Measurements from ENCODE around the gene ASCC3.
A peak's percentile ranks its signal among the peaks of the same experiment; 100 is the strongest.

ASCC3 gene

GRCh38 chr6:100719883-100720682 is 161.0 kb downstream of the ASCC3 start:
- Histone ChIP-seq H3K23ac (ENCODE audit: low read length) (no peak overlapping the region), H3K36me3 (ENCODE audit: control insufficient read depth, insufficient read depth, low read length) (no peaks in the 10 kb centered on the region), H3K27me3 (ENCODE audit: insufficient read depth, low read length, poor library complexity) (no peaks in the 10 kb centered on the region), H3K9ac (ENCODE audit: low read length) (no peak overlapping the region), H3K4me1 (ENCODE audit: control insufficient read depth, low read depth, low read length) (no peaks in the 10 kb centered on the region), H2BK15ac (replicated peaks; ENCODE audit: low read depth) (no peak overlapping the region), H3K4ac (ENCODE audit: low read depth, low read length) (no peak overlapping the region), H3K79me2 (ENCODE audit: control insufficient read depth, insufficient read depth, low read length) (no peaks in the 10 kb centered on the region), H4K8ac (ENCODE audit: low read depth, low read length) (no peak overlapping the region), H2BK5ac (ENCODE audit: low read length) (no peak overlapping the region), H4K5ac (ENCODE audit: low read length) (no peak overlapping the region), H3K4me3 (ENCODE audit: low read length) (no peak overlapping the region), H3K4me2 (ENCODE audit: low read length) (no peak overlapping the region), H3K56ac (ENCODE audit: low read length) (no peak overlapping the region), H2AK5ac (ENCODE audit: low read length) (no peak overlapping the region), H3K27ac (ENCODE audit: low read depth, low read length) (no peak overlapping the region), H3K79me1 (ENCODE audit: low read length) (no peaks in the 10 kb centered on the region), H2BK120ac (ENCODE audit: low read depth, low read length) (no peak overlapping the region), H3K18ac (ENCODE audit: low read length) (no peak overlapping the region)
- peak; percentile 27 for DNase-seq
- no CpG with 5 or more reads among the region's 5 CpGs for WGBS (ENCODE audit: extremely low coverage, insufficient coverage, low lambda C conversion rate)

- Histone ChIP-seq H3K79me1 (ENCODE audit: low read length) (no peaks in the 10 kb centered on the region), H3K18ac (ENCODE audit: low read length) (no peak overlapping the region), H4K8ac (ENCODE audit: low read depth, low read length) (no peak overlapping the region), H3K9ac (ENCODE audit: low read length) (no peak overlapping the region), H3K4me1 (ENCODE audit: control insufficient read depth, low read depth, low read length) (no peaks in the 10 kb centered on the region), H2BK15ac (replicated peaks; ENCODE audit: low read depth) (no peak overlapping the region), H3K56ac (ENCODE audit: low read length) (no peak overlapping the region), H3K79me2 (ENCODE audit: control insufficient read depth, insufficient read depth, low read length) (no peaks in the 10 kb centered on the region), H2AK5ac (ENCODE audit: low read length) (no peak overlapping the region), H3K4me3 (ENCODE audit: low read length) (no peak overlapping the region), H2BK120ac (ENCODE audit: low read depth, low read length) (no peak overlapping the region), H3K36me3 (ENCODE audit: control insufficient read depth, insufficient read depth, low read length) (no peaks in the 10 kb centered on the region), H4K5ac (ENCODE audit: low read length) (no peak overlapping the region), H2BK5ac (ENCODE audit: low read length) (no peak overlapping the region), H3K23ac (ENCODE audit: low read length) (no peak overlapping the region), H3K4ac (ENCODE audit: low read depth, low read length) (no peak overlapping the region), H3K27ac (ENCODE audit: low read depth, low read length) (no peak overlapping the region), H3K27me3 (ENCODE audit: insufficient read depth, low read length, poor library complexity) (no peaks in the 10 kb centered on the region), H3K4me2 (ENCODE audit: low read length) (no peak overlapping the region)
- 100% methylated on average over 3 of the region's 6 CpGs for WGBS (ENCODE audit: extremely low coverage, insufficient coverage, low lambda C conversion rate)
- DNase-seq = no peak
Observed at GRCh38 chr6:100712997-100713396, 168.1 kb downstream of the ASCC3 start.

DNA sequence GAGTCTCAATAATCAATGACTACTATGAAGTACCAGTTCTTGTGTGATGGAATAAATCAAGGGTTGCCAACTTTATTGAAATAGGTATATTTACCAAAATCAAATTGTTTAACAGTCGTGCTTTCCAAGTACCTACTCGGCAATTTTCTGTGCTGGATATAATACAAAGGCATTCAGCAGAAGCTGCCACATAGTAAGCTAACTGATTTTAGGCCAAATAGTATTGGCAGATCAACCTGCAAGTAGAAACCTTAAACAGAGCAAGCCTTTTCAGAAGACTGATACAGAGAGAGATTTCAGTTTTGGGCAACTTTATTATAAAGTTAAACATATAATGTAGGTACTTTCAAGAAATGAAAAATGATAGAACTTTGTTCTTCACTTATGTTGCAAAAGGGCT is 174.6 kb downstream of the ASCC3 start:
- H3K23ac ChIP-seq (ENCODE audit: low read length) = no peak overlapping the region
- no peak overlapping the region for H3K56ac ChIP-seq (ENCODE audit: low read length)
- H3K4me1 ChIP-seq (ENCODE audit: control insufficient read depth, low read depth, low read length) = no peaks in the 10 kb centered on the region
- H3K4me3 ChIP-seq (ENCODE audit: low read length) = no peak overlapping the region
- no peak overlapping the region for H3K4me2 ChIP-seq (ENCODE audit: low read length)
- H3K36me3 ChIP-seq (ENCODE audit: control insufficient read depth, insufficient read depth, low read length) = no peaks in the 10 kb centered on the region
- no peak overlapping the region for H4K8ac ChIP-seq (ENCODE audit: low read depth, low read length)
- H2BK120ac ChIP-seq (ENCODE audit: low read depth, low read length) = no peak overlapping the region
- H3K9ac ChIP-seq (ENCODE audit: low read length) = no peak overlapping the region
- DNase-seq = no peak
- H2AK5ac ChIP-seq (ENCODE audit: low read length) = no peak overlapping the region
- no peak overlapping the region for H2BK5ac ChIP-seq (ENCODE audit: low read length)
- no peaks in the 10 kb centered on the region for H3K27me3 ChIP-seq (ENCODE audit: insufficient read depth, low read length, poor library complexity)
- no peaks in the 10 kb centered on the region for H3K79me1 ChIP-seq (ENCODE audit: low read length)
- H3K79me2 ChIP-seq (ENCODE audit: control insufficient read depth, insufficient read depth, low read length) = no peaks in the 10 kb centered on the region
- H3K27ac ChIP-seq (ENCODE audit: low read depth, low read length) = no peak overlapping the region
- no CpG with 5 or more reads among the region's 2 CpGs for WGBS (ENCODE audit: extremely low coverage, insufficient coverage, low lambda C conversion rate)
- H3K4ac ChIP-seq (ENCODE audit: low read depth, low read length) = no peak overlapping the region
- H4K5ac ChIP-seq (ENCODE audit: low read length) = no peak overlapping the region
- no peak overlapping the region for H3K18ac ChIP-seq (ENCODE audit: low read length)
- no peak overlapping the region for H2BK15ac ChIP-seq (replicated peaks; ENCODE audit: low read depth)

DNA sequence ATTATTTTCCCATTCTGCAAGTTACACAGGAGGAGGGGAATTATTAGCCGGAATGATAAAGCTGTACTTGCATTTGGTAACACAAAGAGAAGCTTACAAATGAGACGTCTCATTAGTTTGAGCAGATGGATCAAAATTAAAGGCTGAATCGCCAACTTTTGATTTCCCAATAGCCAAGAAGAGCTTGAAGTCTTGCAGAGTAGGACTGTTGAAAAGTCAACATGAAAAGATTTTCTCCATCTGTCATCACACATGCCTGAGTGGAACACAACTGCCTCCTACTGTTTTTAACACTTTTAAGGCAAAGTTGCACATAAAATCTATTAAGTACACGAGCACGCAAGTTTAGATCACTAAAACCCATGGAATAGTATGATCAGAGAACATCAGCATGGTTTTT is 176.2 kb downstream of the ASCC3 start:
- H4K8ac ChIP-seq (ENCODE audit: low read depth, low read length) = no peak overlapping the region
- H2BK5ac ChIP-seq (ENCODE audit: low read length) = no peak overlapping the region
- H3K4ac ChIP-seq (ENCODE audit: low read depth, low read length) = no peak overlapping the region
- H3K36me3 ChIP-seq (ENCODE audit: control insufficient read depth, insufficient read depth, low read length) = no peaks in the 10 kb centered on the region
- H2BK15ac ChIP-seq (replicated peaks; ENCODE audit: low read depth) = no peak overlapping the region
- no peak overlapping the region for H3K27ac ChIP-seq (ENCODE audit: low read depth, low read length)
- no peak overlapping the region for H3K9ac ChIP-seq (ENCODE audit: low read length)
- no peak overlapping the region for H2BK120ac ChIP-seq (ENCODE audit: low read depth, low read length)
- H3K4me2 ChIP-seq (ENCODE audit: low read length) = no peak overlapping the region
- no CpG with 5 or more reads among the region's 5 CpGs for WGBS (ENCODE audit: extremely low coverage, insufficient coverage, low lambda C conversion rate)
- H3K56ac ChIP-seq (ENCODE audit: low read length) = no peak overlapping the region
- no peaks in the 10 kb centered on the region for H3K4me1 ChIP-seq (ENCODE audit: control insufficient read depth, low read depth, low read length)
- no peak overlapping the region for H3K4me3 ChIP-seq (ENCODE audit: low read length)
- no peak for DNase-seq
- H4K5ac ChIP-seq (ENCODE audit: low read length) = no peak overlapping the region
- no peaks in the 10 kb centered on the region for H3K79me1 ChIP-seq (ENCODE audit: low read length)
- no peaks in the 10 kb centered on the region for H3K79me2 ChIP-seq (ENCODE audit: control insufficient read depth, insufficient read depth, low read length)
- H3K27me3 ChIP-seq (ENCODE audit: insufficient read depth, low read length, poor library complexity) = no peaks in the 10 kb centered on the region
- H3K23ac ChIP-seq (ENCODE audit: low read length) = no peak overlapping the region
- no peak overlapping the region for H3K18ac ChIP-seq (ENCODE audit: low read length)
- no peak overlapping the region for H2AK5ac ChIP-seq (ENCODE audit: low read length)

- Histone ChIP-seq H3K79me1 (ENCODE audit: low read length) (no peaks in the 10 kb centered on the region), H3K18ac (ENCODE audit: low read length) (no peak overlapping the region), H3K4me3 (ENCODE audit: low read length) (no peak overlapping the region), H4K8ac (ENCODE audit: low read depth, low read length) (no peak overlapping the region), H2BK120ac (ENCODE audit: low read depth, low read length) (no peak overlapping the region), H3K4me2 (ENCODE audit: low read length) (no peak overlapping the region), H3K9ac (ENCODE audit: low read length) (no peak overlapping the region), H3K4ac (ENCODE audit: low read depth, low read length) (no peak overlapping the region), H2BK15ac (replicated peaks; ENCODE audit: low read depth) (no peak overlapping the region), H3K27me3 (ENCODE audit: insufficient read depth, low read length, poor library complexity) (no peaks in the 10 kb centered on the region), H2AK5ac (ENCODE audit: low read length) (no peak overlapping the region), H2BK5ac (ENCODE audit: low read length) (no peak overlapping the region), H4K5ac (ENCODE audit: low read length) (no peak overlapping the region), H3K79me2 (ENCODE audit: control insufficient read depth, insufficient read depth, low read length) (no peaks in the 10 kb centered on the region), H3K4me1 (ENCODE audit: control insufficient read depth, low read depth, low read length) (no peaks in the 10 kb centered on the region), H3K27ac (ENCODE audit: low read depth, low read length) (no peak overlapping the region), H3K23ac (ENCODE audit: low read length) (no peak overlapping the region), H3K36me3 (ENCODE audit: control insufficient read depth, insufficient read depth, low read length) (no peaks in the 10 kb centered on the region), H3K56ac (ENCODE audit: low read length) (no peak overlapping the region)
- WGBS (ENCODE audit: extremely low coverage, insufficient coverage, low lambda C conversion rate) = 100% methylated on average over 1 of the region's 2 CpGs
- DNase-seq = no peak
Observed at GRCh38 chr6:100701728-100702127, 179.4 kb downstream of the ASCC3 start.

- Histone ChIP-seq H3K36me3 (ENCODE audit: control insufficient read depth, insufficient read depth, low read length) (no peaks in the 10 kb centered on the region), H3K9ac (ENCODE audit: low read length) (no peak overlapping the region), H3K23ac (ENCODE audit: low read length) (no peak overlapping the region), H3K4me1 (ENCODE audit: control insufficient read depth, low read depth, low read length) (no peaks in the 10 kb centered on the region), H3K56ac (ENCODE audit: low read length) (no peak overlapping the region), H2BK5ac (ENCODE audit: low read length) (no peak overlapping the region), H2BK120ac (ENCODE audit: low read depth, low read length) (no peak overlapping the region), H4K5ac (ENCODE audit: low read length) (no peak overlapping the region), H3K27ac (ENCODE audit: low read depth, low read length) (no peak overlapping the region), H3K18ac (ENCODE audit: low read length) (no peak overlapping the region), H2BK15ac (replicated peaks; ENCODE audit: low read depth) (no peak overlapping the region), H3K79me1 (ENCODE audit: low read length) (no peaks in the 10 kb centered on the region), H3K4ac (ENCODE audit: low read depth, low read length) (no peak overlapping the region), H3K4me3 (ENCODE audit: low read length) (no peak overlapping the region), H3K79me2 (ENCODE audit: control insufficient read depth, insufficient read depth, low read length) (no peaks in the 10 kb centered on the region), H3K27me3 (ENCODE audit: insufficient read depth, low read length, poor library complexity) (no peaks in the 10 kb centered on the region), H2AK5ac (ENCODE audit: low read length) (no peak overlapping the region), H4K8ac (ENCODE audit: low read depth, low read length) (no peak overlapping the region), H3K4me2 (ENCODE audit: low read length) (no peak overlapping the region)
- no peak for DNase-seq
- no CpG with 5 or more reads among the region's 3 CpGs for WGBS (ENCODE audit: extremely low coverage, insufficient coverage, low lambda C conversion rate)
Observed at GRCh38 chr6:100700009-100700408, 181.1 kb downstream of the ASCC3 start.
